NK-92 (cell line): ENCODE data around the gene MBNL3.

Source experiments
- DNase-seq: peaks from one replicate; lab custom pipeline; 2025; ENCODE audit not compliant: unreplicated experiment; lab: John Stamatoyannopoulos, UW

MBNL3 gene

GRCh38 chrX:132425744-132426318, 63.0 kb downstream of the MBNL3 start:
- DNase-seq: no peak

GRCh38 chrX:132423323-132423722, 65.5 kb downstream of the MBNL3 start:
- DNase-seq: no peak

- DNase-seq: no peak
Observed at GRCh38 chrX:132415012-132415411, 73.8 kb downstream of the MBNL3 start.

GRCh38 chrX:132414404-132414803, 74.4 kb downstream of the MBNL3 start:
- DNase-seq: no peak

GRCh38 chrX:132413459-132413858, 75.4 kb downstream of the MBNL3 start:
- DNase-seq: no peak

GRCh38 chrX:132412208-132412607, 76.6 kb downstream of the MBNL3 start:
- no peak for DNase-seq

- DNase-seq: no peak
Observed at GRCh38 chrX:132411310-132411977, 77.4 kb downstream of the MBNL3 start.

GRCh38 chrX:132409780-132410556, 78.9 kb downstream of the MBNL3 start:
- no peak for DNase-seq

GRCh38 chrX:132407691-132408090, 81.1 kb downstream of the MBNL3 start:
- no peak for DNase-seq

GRCh38 chrX:132406106-132406505, 82.7 kb downstream of the MBNL3 start:
- no peak for DNase-seq

- DNase-seq: no peak
Observed at GRCh38 chrX:132404266-132404665, 84.6 kb downstream of the MBNL3 start.

- DNase-seq: no peak
Observed at GRCh38 chrX:132401935-132402334, 86.9 kb downstream of the MBNL3 start.

- no peak for DNase-seq
Observed at GRCh38 chrX:132400706-132401105, 88.1 kb downstream of the MBNL3 start.

GRCh38 chrX:132395645-132396044, 93.2 kb downstream of the MBNL3 start:
- no peak for DNase-seq

GRCh38 chrX:132395026-132395425, 93.8 kb downstream of the MBNL3 start:
- no peak for DNase-seq

GRCh38 chrX:132394591-132394990, 94.2 kb downstream of the MBNL3 start:
- DNase-seq: no peak

GRCh38 chrX:132393992-132394391, 94.8 kb downstream of the MBNL3 start:
- DNase-seq: no peak

- DNase-seq: no peak
Observed at GRCh38 chrX:132393485-132393884, 95.4 kb downstream of the MBNL3 start.

- no peak for DNase-seq
Observed at GRCh38 chrX:132393085-132393484, 95.8 kb downstream of the MBNL3 start.

GRCh38 chrX:132390792-132391191, 98.0 kb downstream of the MBNL3 start:
- DNase-seq: no peak

GRCh38 chrX:132389480-132389879, 99.4 kb downstream of the MBNL3 start:
- DNase-seq: no peak

GRCh38 chrX:132388371-132388770, 100.5 kb downstream of the MBNL3 start:
- no peak for DNase-seq
